ENCODE results near the gene CUL2. TPM values are rescaled to one million over a fixed set of nuclear protein-coding genes. Genes with fewer than 3 reads are reported as not detected.

CUL2 gene
- total and polyA plus RNA-seq, 2 of the 4 experiments (the other 2 are of a cell fraction), result 18.9 to 36.6 TPM

DNA sequence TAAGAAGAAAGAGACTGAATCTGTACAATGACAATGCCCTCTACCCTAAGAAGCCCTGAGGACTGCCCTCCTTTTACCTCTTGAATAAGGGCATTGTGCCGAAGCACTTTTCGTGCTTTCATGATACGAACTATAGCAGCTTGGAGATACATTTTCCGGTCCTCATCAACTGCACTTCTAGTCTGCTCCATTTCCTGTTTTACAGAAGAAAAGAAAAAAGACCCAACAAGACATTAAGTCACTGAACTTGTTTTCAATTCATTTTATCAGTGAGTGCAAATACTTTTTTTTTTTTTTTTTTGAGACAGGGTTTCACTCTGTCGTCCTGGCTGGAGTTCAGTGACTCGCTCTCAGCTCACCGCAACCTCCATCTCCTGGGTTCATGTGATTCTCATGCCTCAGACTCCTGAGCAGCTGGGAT lies 78.4 kb downstream of the CUL2 start:
- peak; percentile 74 for DNase-seq
- dilution Hi-C loops (cut with HindIII; ENCODE audit: low sequenced_read_pairs, unreplicated experiment), result no loop called here

More for the DNA sequence above, 78.4 kb downstream of the CUL2 start:
- no peak overlapping the region for H2AFZ ChIP-seq (replicated peaks; ENCODE audit: low read length, poor library complexity)
- peaks cover 3 to 6% of the 10 kb centered on the region in 2 experiments; a peak in 1 of 4 replicates for H3K79me1 ChIP-seq (ENCODE audit: low read depth in 1 of 2, low read length in 2 of 2)
- no peak overlapping the region for H2BK120ac ChIP-seq (ENCODE audit: low read depth, low read length)
- H4K91ac ChIP-seq (ENCODE audit: insufficient read depth, low read depth, low read length), result no peak overlapping the region
- no peak overlapping the region for H3K27ac ChIP-seq (ENCODE audit: insufficient read depth, low read length)
- H2AK5ac ChIP-seq (ENCODE audit: low read depth, low read length), result no peak overlapping the region
- no peak overlapping the region for H2BK15ac ChIP-seq (ENCODE audit: low read depth, low read length)
- peaks cover 9% of the 10 kb centered on the region; the same call in 1 of the 2 replicates for H3K9me1 ChIP-seq (ENCODE audit: insufficient read depth, low read length)
- H3K14ac ChIP-seq (replicated peaks; ENCODE audit: low read depth, low read length), result no peak overlapping the region
- no peak for ATAC-seq (ENCODE audit: low read depth)
- ChIA-PET POLR2A (ENCODE audit: unreplicated experiment) (no interaction called here), CTCF (no interaction called here)
- no TSS peak for BruUV-seq (replicated peaks)
- no peaks in the 10 kb centered on the region for H4K20me1 ChIP-seq (ENCODE audit: insufficient read depth, low read length)
- H3K4me3 ChIP-seq (ENCODE audit: insufficient read depth, low read depth, low read length), result no peak overlapping the region
- no peak overlapping the region for H3K9ac ChIP-seq (ENCODE audit: low read depth, low read length)
- WGBS, 2 experiments (ENCODE audit: extremely low coverage in 2 of 2, insufficient read length in 1 of 2), result 72% methylated on average over 4 of the region's 7 CpGs; no CpG with 5 or more reads in 1 of the 2 experiments
- H3K56ac ChIP-seq (ENCODE audit: extremely low read depth, insufficient read depth, low read length), result no peak overlapping the region
- in situ Hi-C loops (cut with MboI; ENCODE audit: low sequenced_read_pairs) (loop anchor here (25.0 kb wide), 1 partner anchor 349 kb away; no protein-coding TSS in a partner anchor), intact Hi-C loops (cut with micrococcal nuclease) (no loop called here)
- no peak overlapping the region for H3K18ac ChIP-seq (ENCODE audit: low read depth, low read length)
- H3K27me3 ChIP-seq (ENCODE audit: control insufficient read depth, insufficient read depth, low read length), result no peaks in the 10 kb centered on the region
- H3K4me2 ChIP-seq (ENCODE audit: low read depth, low read length), result no peak overlapping the region
- no peak overlapping the region for H3K23ac ChIP-seq (ENCODE audit: low read depth, low read length)
- H4K8ac ChIP-seq (ENCODE audit: low read depth in 2 of 2, low read length in 2 of 2), result no peak overlapping the region
- peak overlapping the region; percentile 31; the same call in 1 of the 2 replicates for H2BK20ac ChIP-seq (ENCODE audit: low read depth, low read length)
- H3K4ac ChIP-seq (ENCODE audit: low read depth, low read length), result no peak overlapping the region
- H2AK9ac ChIP-seq (replicated peaks; ENCODE audit: low read depth, low read length, poor library complexity), result no peak overlapping the region
- H4K5ac ChIP-seq (ENCODE audit: low read depth, low read length), result no peak overlapping the region
- H3K9me3 ChIP-seq (ENCODE audit: control insufficient read depth, insufficient read depth, low read length), result no peaks in the 10 kb centered on the region
- TF ChIP-seq ELK1 (IDR thresholded peaks at IDR 0.05; ENCODE audit: borderline replicate concordance, low read depth, low read length), result no peak
- no peak for TF ChIP-seq FOS (IDR thresholded peaks at IDR 0.05; ENCODE audit: low read depth, low read length)
- no peak for TF ChIP-seq SMC3 (IDR thresholded peaks at IDR 0.05; ENCODE audit: low read depth, low read length)
- no peak for TF ChIP-seq NFE2L2 (IDR thresholded peaks at IDR 0.05; ENCODE audit: low read depth, low read length)
- no peak for TF ChIP-seq CEBPB (IDR thresholded peaks at IDR 0.05; ENCODE audit: low read depth, low read length)
- TF ChIP-seq MAZ (IDR thresholded peaks at IDR 0.05; ENCODE audit: borderline replicate concordance, low read depth, low read length), result no peak
- no peak for TF ChIP-seq RCOR1 (IDR thresholded peaks at IDR 0.05; ENCODE audit: insufficient replicate concordance, low read length)
- no peak for TF ChIP-seq RAD21 (IDR thresholded peaks at IDR 0.05; ENCODE audit: low read length)
- no peak for TF ChIP-seq CHD1 (IDR thresholded peaks at IDR 0.05; ENCODE audit: low read depth, low read length)
- no peak for TF ChIP-seq RFX5 (IDR thresholded peaks at IDR 0.05; ENCODE audit: low read depth, low read length)
- H2BK5ac ChIP-seq (ENCODE audit: low read depth, low read length, poor library complexity, severe bottlenecking), result no peak overlapping the region
- H3K4me1 ChIP-seq (ENCODE audit: control insufficient read depth, insufficient read depth, low read length), result peaks cover 4% of the 10 kb centered on the region
- H3K36me3 ChIP-seq (ENCODE audit: control insufficient read depth, insufficient read depth, low read length), result peaks cover 14% of the 10 kb centered on the region

All from IMR-90 (cell line).